Heart left ventricle (tissue), 13 donors: ENCODE measurements around the gene CCBE1.

ENCODE experiments used
- POLR2A ChIP-seq, 2 donors: fragments of 450-650 bp; IDR thresholded peaks; one replicate each; pipeline ENCODE4 v1.6.1; 2017; ENCODE audit warnings: antibody characterized with exemption in 2 of 2, mild to moderate bottlenecking in 2 of 2, moderate library complexity in 2 of 2
- TF ChIP-seq, protein P1 (sequence below), 12 donors: fragments of 200-600 bp; sonication (generic) in 4 of 12; IDR thresholded peaks; one replicate each; pipeline versions ENCODE4 v1.5.0 to v1.8.0; 2018 to 2022; ENCODE audit warnings: antibody characterized with exemption in 12 of 12, mild to moderate bottlenecking in 5 of 12
- donor health status: ischemic (EF 13 %, LVEDD 7.1; RV severe dilation, severe dysfunction).
- donor health status: DM: no; HTN: yes; CAD: no.
- donor health status: DM: no; HTN: no; CAD: no.
- donor health status: ischemic (EF 25% LVEDD 6.9; RV normal size, moderate dysfunction).
- donor health status: ischemic (EF 25% LVEDD 5.7; RV mildly dilated, moderate dysfunction).
- donor health status: ischemic (EF 35%, LVEDD 5.7; RV mildly dilated, moderate dysfunction).
- donor health status: nonischemic (EF 11% LVEDD 7.7; RV severe dilation, severe dysfunction).
- donor health status: DM: yes; HTN: yes; CAD: no.
- donor health status: PGD.
- donor health status: ischemic (EF 29% LVEDD 5.4; RV normal size, mild dysfunction).
- donor health status: nonischemic (EF 23%, LVEDD 6.1; RV moderate dilation, normal function).

DNA sequence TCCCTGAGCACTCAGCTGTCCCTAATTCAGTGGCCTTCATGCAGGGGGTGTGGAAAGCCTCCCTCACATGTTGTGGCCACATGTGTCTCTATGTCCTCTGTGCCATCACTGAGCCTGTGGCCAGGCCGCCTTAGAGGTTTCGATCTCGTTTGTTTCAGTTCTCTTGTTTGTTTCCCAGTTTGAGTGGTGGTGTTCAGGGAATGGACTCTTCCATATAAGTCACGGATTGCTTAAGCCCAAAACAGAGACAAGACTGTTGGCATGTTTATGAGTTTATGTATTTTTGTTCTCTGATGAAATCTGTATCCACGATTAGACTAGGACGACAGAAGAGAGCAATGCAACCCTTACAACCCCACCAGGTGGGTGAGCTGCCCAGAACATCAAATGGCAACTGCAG, 134.5 kb downstream of the CCBE1 start:
- TF ChIP-seq POLR2A (IDR thresholded peaks at IDR 0.05): no peak
- TF ChIP-seq, protein P1, sequence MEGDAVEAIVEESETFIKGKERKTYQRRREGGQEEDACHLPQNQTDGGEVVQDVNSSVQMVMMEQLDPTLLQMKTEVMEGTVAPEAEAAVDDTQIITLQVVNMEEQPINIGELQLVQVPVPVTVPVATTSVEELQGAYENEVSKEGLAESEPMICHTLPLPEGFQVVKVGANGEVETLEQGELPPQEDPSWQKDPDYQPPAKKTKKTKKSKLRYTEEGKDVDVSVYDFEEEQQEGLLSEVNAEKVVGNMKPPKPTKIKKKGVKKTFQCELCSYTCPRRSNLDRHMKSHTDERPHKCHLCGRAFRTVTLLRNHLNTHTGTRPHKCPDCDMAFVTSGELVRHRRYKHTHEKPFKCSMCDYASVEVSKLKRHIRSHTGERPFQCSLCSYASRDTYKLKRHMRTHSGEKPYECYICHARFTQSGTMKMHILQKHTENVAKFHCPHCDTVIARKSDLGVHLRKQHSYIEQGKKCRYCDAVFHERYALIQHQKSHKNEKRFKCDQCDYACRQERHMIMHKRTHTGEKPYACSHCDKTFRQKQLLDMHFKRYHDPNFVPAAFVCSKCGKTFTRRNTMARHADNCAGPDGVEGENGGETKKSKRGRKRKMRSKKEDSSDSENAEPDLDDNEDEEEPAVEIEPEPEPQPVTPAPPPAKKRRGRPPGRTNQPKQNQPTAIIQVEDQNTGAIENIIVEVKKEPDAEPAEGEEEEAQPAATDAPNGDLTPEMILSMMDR (IDR thresholded peaks at IDR 0.05): no peak
